Left lung (tissue), 14 donors: ENCODE measurements around the gene KRT38. TPM values are rescaled to one million over a fixed set of nuclear protein-coding genes. Genes with fewer than 3 reads are reported as not detected.
A peak's percentile ranks its signal among the peaks of the same experiment; 100 is the strongest.

Experiments used
- ATAC-seq: fragments of 200-7000 bp; cut with Tn5 transposase; one replicate; pipeline ENCODE4 v1.9.1; 2020; ENCODE audit warnings: moderate library complexity
- DNase-seq, 4 donors: peaks; one replicate each; pipeline ENCODE4 v3.0.0-alpha.2; 2013 to 2020
- H3K27ac ChIP-seq, 2 donors: fragments of 200-600 bp; sonication (generic) in 1 of 2; one replicate each; pipeline versions ENCODE4 v1.5.0 to v1.8.0; 2020 to 2021
- H3K27me3 ChIP-seq, 2 donors: fragments of 200-600 bp; sonication (generic) in 1 of 2; one replicate each; pipeline versions ENCODE4 v1.5.0 to v1.8.0; 2020 to 2021
- H3K36me3 ChIP-seq, 2 donors: fragments of 200-600 bp; sonication (generic) in 1 of 2; one replicate each; pipeline versions ENCODE4 v1.5.0 to v1.8.0; 2020 to 2021
- H3K4me1 ChIP-seq, 2 donors: fragments of 200-600 bp; one replicate each; pipeline ENCODE4 v1.8.0; 2021
- H3K4me3 ChIP-seq, 2 donors: fragments of 200-600 bp; sonication (generic) in 1 of 2; one replicate each; pipeline versions ENCODE4 v1.5.0 to v1.8.0; 2020 to 2021; ENCODE audit warnings: mild to moderate bottlenecking in 1 of 2
- H3K9me3 ChIP-seq, 2 donors: fragments of 200-600 bp; sonication (generic) in 1 of 2; one replicate each; pipeline versions ENCODE4 v1.5.0 to v1.8.0; 2020 to 2021
- CTCF ChIP-seq, 2 donors: fragments of 200-600 bp; sonication (generic) in 1 of 2; IDR thresholded peaks; one replicate each; pipeline versions ENCODE4 v1.5.0 to v1.8.0; 2021; ENCODE audit warnings: antibody characterized with exemption in 2 of 2
- intact Hi-C, 2 donors: fragments of 100-400 bp; cut with DNase I; formaldehyde crosslinking; loops; one replicate each; pipeline versions ENCODE4 v1.11.2 to v1.14.2; 2022
- long read RNA-seq, 12 donors: library from polyadenylated mRNA in 2 of 12; unstranded in 2 of 12; transcript quantifications; one replicate each; pipeline ENCODE4 v2.0.0 and lab custom pipeline, GENCODE V29; 2019 to 2026
- polyA plus RNA-seq, 6 donors: library from polyadenylated mRNA; unstranded; fragments of 120-200 nt; gene quantifications; one replicate each; pipeline ENCODE4 v1.2.1, GENCODE V29; 2013; ENCODE audit not compliant: insufficient read length in 6 of 6
- total RNA-seq, 2 donors: library from RNA; stranded (reverse); fragmentation: NEBNext Ultra II Directional; extraction: Animal tissue kit (Norgen Biotek cat#: 25700); gene quantifications; one replicate each; pipeline ENCODE4 v1.2.1, GENCODE V29; 2021
- donor health status: DM: no; HTN: yes; CAD: no.
- donor health status: DM: no; HTN: no; CAD: no.

The KRT38 gene
- total RNA-seq: not detected
- polyA plus RNA-seq: not detected
- long read RNA-seq, donor 1: 0 reads
- long read RNA-seq, donor 2: 0 reads
- long read RNA-seq, donor 3: 0 reads
- long read RNA-seq, donor 4: 0 reads
- long read RNA-seq, donor 5: 0 reads
- long read RNA-seq, donor 6: 0 reads
- long read RNA-seq, donor 7: 0 reads
- long read RNA-seq, donor 8: 0 reads
- long read RNA-seq, donor 9: 0 reads
- long read RNA-seq, donor 10: 0 reads
- long read RNA-seq, donor 11: 0 reads
- long read RNA-seq, donor 12: 0 reads

- no peak for ATAC-seq
- no peak within 1 kb of the TSS for H3K4me3 ChIP-seq
- H3K27me3 ChIP-seq: peaks cover 3 to 28% of the 10 kb centered on the region in 2 donors
- H3K36me3 ChIP-seq: no peaks in the 10 kb centered on the region
- TF ChIP-seq CTCF (IDR thresholded peaks at IDR 0.05): no peak
- intact Hi-C loops: no loop called here
- DNase-seq: no peak
- no peak within 1 kb of the TSS for H3K27ac ChIP-seq
- H3K9me3 ChIP-seq: no peaks in the 10 kb centered on the region
- no peaks in the 10 kb centered on the region for H3K4me1 ChIP-seq
These were observed at the start of gene KRT38 for GRCh38 chr17:41440531-41441033. Gene KRT38 (minus strand): TSS chr17:41440983. CDS start chr17:41440921, 62 bp downstream.

GRCh38 chr17:41489531-41489930, 48.7 kb upstream of the KRT38 start, which contains the start of gene KRT36:
Gene KRT36 (minus strand): TSS chr17:41489910. CDS start chr17:41489864, 46 bp downstream.
- no peak for TF ChIP-seq CTCF (IDR thresholded peaks at IDR 0.05)
- Histone ChIP-seq H3K27me3 (peaks cover 0 to 12% of the 10 kb centered on the region in 2 donors), H3K9me3 (no peaks in the 10 kb centered on the region), H3K4me3 (no peak within 1 kb of the TSS), H3K27ac (no peak within 1 kb of the TSS), H3K36me3 (no peaks in the 10 kb centered on the region), H3K4me1 (peaks cover 5 to 15% of the 10 kb centered on the region in 2 donors)
- ATAC-seq: no peak
- no peak for DNase-seq
- intact Hi-C loops: no loop called here

GRCh38 chr17:41486809-41487530, 46.2 kb upstream of the KRT38 start:
- peak; percentile 69 for ATAC-seq
- peak; percentile 33 to 72 for TF ChIP-seq CTCF (IDR thresholded peaks at IDR 0.05)
- no peak overlapping the region for H3K4me3 ChIP-seq

GRCh38 chr17:41486316-41486715, 45.5 kb upstream of the KRT38 start:
- H3K27me3 ChIP-seq: peaks cover 0 to 12% of the 10 kb centered on the region in 2 donors
- peaks cover 0 to 9% of the 10 kb centered on the region in 2 donors for H3K4me1 ChIP-seq
- H3K9me3 ChIP-seq: no peaks in the 10 kb centered on the region
- no peak for DNase-seq
- TF ChIP-seq CTCF (IDR thresholded peaks at IDR 0.05): no peak
- no peak overlapping the region for H3K4me3 ChIP-seq
- no peak overlapping the region for H3K27ac ChIP-seq
- intact Hi-C loops: no loop called here
- no peak for ATAC-seq
- H3K36me3 ChIP-seq: no peaks in the 10 kb centered on the region

More at GRCh38 chr17:41486809-41487530, 46.2 kb upstream of the KRT38 start:
- no peaks in the 10 kb centered on the region for H3K9me3 ChIP-seq
- H3K27me3 ChIP-seq: peaks cover 0 to 12% of the 10 kb centered on the region in 2 donors
- DNase-seq: peak in 2 of 4 donors; percentile 58 to 92
- no peaks in the 10 kb centered on the region for H3K36me3 ChIP-seq
- intact Hi-C loops: no loop called here
- H3K4me1 ChIP-seq: peaks cover 0 to 9% of the 10 kb centered on the region in 2 donors
- H3K27ac ChIP-seq: no peak overlapping the region
